Measurements from ENCODE around the gene KRT23.

KRT23 gene

GRCh38 chr17:40949418-40949817 is 12.0 kb upstream of the KRT23 start:
- Histone ChIP-seq H3K4me3 (ENCODE audit: low read length) (no peak overlapping the region), H3K36me3 (ENCODE audit: control insufficient read depth, insufficient read depth, low read length, severe bottlenecking) (no peaks in the 10 kb centered on the region), H3K27me3 (replicated peaks; ENCODE audit: control insufficient read depth, insufficient read depth, low read length) (no peaks in the 10 kb centered on the region), H3K9ac (ENCODE audit: low read length) (no peak overlapping the region), H3K9me3 (ENCODE audit: control insufficient read depth, low read length) (no peaks in the 10 kb centered on the region), H3K4me1 (ENCODE audit: control insufficient read depth, insufficient read depth, low read length) (peaks cover 32% of the 10 kb centered on the region)
- no peak for DNase-seq (ENCODE audit: low read depth)

- Histone ChIP-seq H3K9me3 (ENCODE audit: control insufficient read depth, low read length) (no peaks in the 10 kb centered on the region), H3K27me3 (replicated peaks; ENCODE audit: control insufficient read depth, insufficient read depth, low read length) (no peaks in the 10 kb centered on the region), H3K9ac (ENCODE audit: low read length) (no peak overlapping the region), H3K4me1 (ENCODE audit: control insufficient read depth, insufficient read depth, low read length) (peaks cover 18% of the 10 kb centered on the region), H3K36me3 (ENCODE audit: control insufficient read depth, insufficient read depth, low read length, severe bottlenecking) (no peaks in the 10 kb centered on the region), H3K4me3 (ENCODE audit: low read length) (no peak overlapping the region)
- no peak for DNase-seq (ENCODE audit: low read depth)
Measured at GRCh38 chr17:40947929-40948328, 10.5 kb upstream of the KRT23 start.

GRCh38 chr17:40945414-40945813 is 8.0 kb upstream of the KRT23 start:
- Histone ChIP-seq H3K4me1 (ENCODE audit: control insufficient read depth, insufficient read depth, low read length) (peaks cover 5% of the 10 kb centered on the region), H3K36me3 (ENCODE audit: control insufficient read depth, insufficient read depth, low read length, severe bottlenecking) (no peaks in the 10 kb centered on the region), H3K9me3 (ENCODE audit: control insufficient read depth, low read length) (no peaks in the 10 kb centered on the region), H3K9ac (ENCODE audit: low read length) (no peak overlapping the region), H3K4me3 (ENCODE audit: low read length) (no peak overlapping the region), H3K27me3 (replicated peaks; ENCODE audit: control insufficient read depth, insufficient read depth, low read length) (no peaks in the 10 kb centered on the region)
- DNase-seq (ENCODE audit: low read depth): no peak

GRCh38 chr17:40944531-40944930 is 7.1 kb upstream of the KRT23 start:
- no peaks in the 10 kb centered on the region for H3K27me3 ChIP-seq (replicated peaks; ENCODE audit: control insufficient read depth, insufficient read depth, low read length)
- H3K4me1 ChIP-seq (ENCODE audit: control insufficient read depth, insufficient read depth, low read length): no peaks in the 10 kb centered on the region
- DNase-seq (ENCODE audit: low read depth): no peak
- H3K9me3 ChIP-seq (ENCODE audit: control insufficient read depth, low read length): no peaks in the 10 kb centered on the region
- H3K4me3 ChIP-seq (ENCODE audit: low read length): no peak overlapping the region
- H3K9ac ChIP-seq (ENCODE audit: low read length): no peak overlapping the region
- H3K36me3 ChIP-seq (ENCODE audit: control insufficient read depth, insufficient read depth, low read length, severe bottlenecking): no peaks in the 10 kb centered on the region

- H3K9me3 ChIP-seq (ENCODE audit: control insufficient read depth, low read length): no peaks in the 10 kb centered on the region
- H3K9ac ChIP-seq (ENCODE audit: low read length): no peak overlapping the region
- DNase-seq (ENCODE audit: low read depth): no peak
- no peaks in the 10 kb centered on the region for H3K36me3 ChIP-seq (ENCODE audit: control insufficient read depth, insufficient read depth, low read length, severe bottlenecking)
- H3K4me3 ChIP-seq (ENCODE audit: low read length): no peak overlapping the region
- H3K4me1 ChIP-seq (ENCODE audit: control insufficient read depth, insufficient read depth, low read length): peaks cover 6% of the 10 kb centered on the region
- no peaks in the 10 kb centered on the region for H3K27me3 ChIP-seq (replicated peaks; ENCODE audit: control insufficient read depth, insufficient read depth, low read length)
Measured at GRCh38 chr17:40942553-40942952, 5.1 kb upstream of the KRT23 start.

- H3K36me3 ChIP-seq (ENCODE audit: control insufficient read depth, insufficient read depth, low read length, severe bottlenecking): no peaks in the 10 kb centered on the region
- H3K4me3 ChIP-seq (ENCODE audit: low read length): no peak overlapping the region
- no peak for DNase-seq (ENCODE audit: low read depth)
- H3K4me1 ChIP-seq (ENCODE audit: control insufficient read depth, insufficient read depth, low read length): peaks cover 6% of the 10 kb centered on the region
- H3K27me3 ChIP-seq (replicated peaks; ENCODE audit: control insufficient read depth, insufficient read depth, low read length): no peaks in the 10 kb centered on the region
- no peak overlapping the region for H3K9ac ChIP-seq (ENCODE audit: low read length)
- no peaks in the 10 kb centered on the region for H3K9me3 ChIP-seq (ENCODE audit: control insufficient read depth, low read length)
Measured at GRCh38 chr17:40940266-40940665, 2.8 kb upstream of the KRT23 start.

GRCh38 chr17:40938981-40939380 is 1.5 kb upstream of the KRT23 start:
- Histone ChIP-seq H3K4me3 (ENCODE audit: low read length) (no peak overlapping the region), H3K4me1 (ENCODE audit: control insufficient read depth, insufficient read depth, low read length) (peaks cover 6% of the 10 kb centered on the region), H3K27me3 (replicated peaks; ENCODE audit: control insufficient read depth, insufficient read depth, low read length) (no peaks in the 10 kb centered on the region), H3K9me3 (ENCODE audit: control insufficient read depth, low read length) (no peaks in the 10 kb centered on the region), H3K36me3 (ENCODE audit: control insufficient read depth, insufficient read depth, low read length, severe bottlenecking) (no peaks in the 10 kb centered on the region), H3K9ac (ENCODE audit: low read length) (no peak overlapping the region)
- DNase-seq (ENCODE audit: low read depth): no peak

- DNase-seq (ENCODE audit: low read depth): no peak
- Histone ChIP-seq H3K4me1 (ENCODE audit: control insufficient read depth, insufficient read depth, low read length) (peaks cover 9% of the 10 kb centered on the region), H3K9ac (ENCODE audit: low read length) (no peak overlapping the region), H3K9me3 (ENCODE audit: control insufficient read depth, low read length) (no peaks in the 10 kb centered on the region), H3K36me3 (ENCODE audit: control insufficient read depth, insufficient read depth, low read length, severe bottlenecking) (no peaks in the 10 kb centered on the region), H3K27me3 (replicated peaks; ENCODE audit: control insufficient read depth, insufficient read depth, low read length) (no peaks in the 10 kb centered on the region), H3K4me3 (ENCODE audit: low read length) (no peak overlapping the region)
Measured at GRCh38 chr17:40936976-40937375, 470 bp downstream of the KRT23 start.

GRCh38 chr17:40936437-40936971 is 942 bp downstream of the KRT23 start:
- Histone ChIP-seq H3K36me3 (ENCODE audit: control insufficient read depth, insufficient read depth, low read length, severe bottlenecking) (no peaks in the 10 kb centered on the region), H3K4me1 (ENCODE audit: control insufficient read depth, insufficient read depth, low read length) (peaks cover 9% of the 10 kb centered on the region), H3K27me3 (replicated peaks; ENCODE audit: control insufficient read depth, insufficient read depth, low read length) (no peaks in the 10 kb centered on the region), H3K4me3 (ENCODE audit: low read length) (no peak overlapping the region), H3K9ac (ENCODE audit: low read length) (no peak overlapping the region), H3K9me3 (ENCODE audit: control insufficient read depth, low read length) (no peaks in the 10 kb centered on the region)
- no peak for DNase-seq (ENCODE audit: low read depth)

- Histone ChIP-seq H3K9ac (ENCODE audit: low read length) (no peak overlapping the region), H3K9me3 (ENCODE audit: control insufficient read depth, low read length) (no peaks in the 10 kb centered on the region), H3K4me1 (ENCODE audit: control insufficient read depth, insufficient read depth, low read length) (peaks cover 9% of the 10 kb centered on the region), H3K4me3 (ENCODE audit: low read length) (no peak overlapping the region), H3K36me3 (ENCODE audit: control insufficient read depth, insufficient read depth, low read length, severe bottlenecking) (no peaks in the 10 kb centered on the region), H3K27me3 (replicated peaks; ENCODE audit: control insufficient read depth, insufficient read depth, low read length) (no peaks in the 10 kb centered on the region)
- DNase-seq (ENCODE audit: low read depth): no peak
Measured at GRCh38 chr17:40935624-40936023, 1.8 kb downstream of the KRT23 start.

GRCh38 chr17:40932608-40933007 is 4.8 kb downstream of the KRT23 start:
- no peaks in the 10 kb centered on the region for H3K36me3 ChIP-seq (ENCODE audit: control insufficient read depth, insufficient read depth, low read length, severe bottlenecking)
- no peak for DNase-seq (ENCODE audit: low read depth)
- no peaks in the 10 kb centered on the region for H3K27me3 ChIP-seq (replicated peaks; ENCODE audit: control insufficient read depth, insufficient read depth, low read length)
- H3K4me3 ChIP-seq (ENCODE audit: low read length): no peak overlapping the region
- H3K9ac ChIP-seq (ENCODE audit: low read length): no peak overlapping the region
- H3K4me1 ChIP-seq (ENCODE audit: control insufficient read depth, insufficient read depth, low read length): peaks cover 3% of the 10 kb centered on the region
- H3K9me3 ChIP-seq (ENCODE audit: control insufficient read depth, low read length): no peaks in the 10 kb centered on the region

GRCh38 chr17:40931311-40931710 is 6.1 kb downstream of the KRT23 start:
- DNase-seq (ENCODE audit: low read depth): no peak
- Histone ChIP-seq H3K36me3 (ENCODE audit: control insufficient read depth, insufficient read depth, low read length, severe bottlenecking) (no peaks in the 10 kb centered on the region), H3K27me3 (replicated peaks; ENCODE audit: control insufficient read depth, insufficient read depth, low read length) (no peaks in the 10 kb centered on the region), H3K4me3 (ENCODE audit: low read length) (no peak overlapping the region), H3K9ac (ENCODE audit: low read length) (no peak overlapping the region), H3K9me3 (ENCODE audit: control insufficient read depth, low read length) (no peaks in the 10 kb centered on the region), H3K4me1 (ENCODE audit: control insufficient read depth, insufficient read depth, low read length) (peaks cover 3% of the 10 kb centered on the region)
